Measurements from ENCODE around the gene SH3GL3.

DNA sequence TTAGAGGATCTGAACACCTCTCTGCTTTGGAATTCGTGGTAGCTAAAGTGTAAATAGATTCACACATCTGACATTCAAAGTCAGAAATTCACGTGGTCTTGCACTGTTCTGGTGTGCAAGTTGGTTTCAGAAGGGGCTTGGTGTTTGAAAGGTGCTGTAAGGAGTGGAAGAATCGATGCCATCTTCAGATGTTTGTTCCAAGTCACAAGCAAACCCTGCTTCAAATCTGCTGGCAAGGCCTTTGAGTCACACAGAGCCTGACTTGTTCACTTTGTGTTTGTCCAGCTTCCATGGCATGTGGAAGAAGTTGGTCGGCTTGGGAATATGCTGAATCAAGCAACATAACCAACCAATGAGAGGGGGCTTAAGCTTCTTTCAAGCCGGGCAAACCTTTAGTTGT is 44.3 kb downstream of the SH3GL3 start:
- TF ChIP-seq, protein P1, sequence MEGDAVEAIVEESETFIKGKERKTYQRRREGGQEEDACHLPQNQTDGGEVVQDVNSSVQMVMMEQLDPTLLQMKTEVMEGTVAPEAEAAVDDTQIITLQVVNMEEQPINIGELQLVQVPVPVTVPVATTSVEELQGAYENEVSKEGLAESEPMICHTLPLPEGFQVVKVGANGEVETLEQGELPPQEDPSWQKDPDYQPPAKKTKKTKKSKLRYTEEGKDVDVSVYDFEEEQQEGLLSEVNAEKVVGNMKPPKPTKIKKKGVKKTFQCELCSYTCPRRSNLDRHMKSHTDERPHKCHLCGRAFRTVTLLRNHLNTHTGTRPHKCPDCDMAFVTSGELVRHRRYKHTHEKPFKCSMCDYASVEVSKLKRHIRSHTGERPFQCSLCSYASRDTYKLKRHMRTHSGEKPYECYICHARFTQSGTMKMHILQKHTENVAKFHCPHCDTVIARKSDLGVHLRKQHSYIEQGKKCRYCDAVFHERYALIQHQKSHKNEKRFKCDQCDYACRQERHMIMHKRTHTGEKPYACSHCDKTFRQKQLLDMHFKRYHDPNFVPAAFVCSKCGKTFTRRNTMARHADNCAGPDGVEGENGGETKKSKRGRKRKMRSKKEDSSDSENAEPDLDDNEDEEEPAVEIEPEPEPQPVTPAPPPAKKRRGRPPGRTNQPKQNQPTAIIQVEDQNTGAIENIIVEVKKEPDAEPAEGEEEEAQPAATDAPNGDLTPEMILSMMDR (IDR thresholded peaks at IDR 0.05) = no peak
- no peak for TF ChIP-seq POLR2A (IDR thresholded peaks at IDR 0.05)
